ENCODE results near the gene RPS2.
"Not testable (repeated sequence)": the region's sequence is repeated elsewhere in the genome, so short reads cannot be mapped to it uniquely, and the experiment has no call there.

RPS2 gene

DNA sequence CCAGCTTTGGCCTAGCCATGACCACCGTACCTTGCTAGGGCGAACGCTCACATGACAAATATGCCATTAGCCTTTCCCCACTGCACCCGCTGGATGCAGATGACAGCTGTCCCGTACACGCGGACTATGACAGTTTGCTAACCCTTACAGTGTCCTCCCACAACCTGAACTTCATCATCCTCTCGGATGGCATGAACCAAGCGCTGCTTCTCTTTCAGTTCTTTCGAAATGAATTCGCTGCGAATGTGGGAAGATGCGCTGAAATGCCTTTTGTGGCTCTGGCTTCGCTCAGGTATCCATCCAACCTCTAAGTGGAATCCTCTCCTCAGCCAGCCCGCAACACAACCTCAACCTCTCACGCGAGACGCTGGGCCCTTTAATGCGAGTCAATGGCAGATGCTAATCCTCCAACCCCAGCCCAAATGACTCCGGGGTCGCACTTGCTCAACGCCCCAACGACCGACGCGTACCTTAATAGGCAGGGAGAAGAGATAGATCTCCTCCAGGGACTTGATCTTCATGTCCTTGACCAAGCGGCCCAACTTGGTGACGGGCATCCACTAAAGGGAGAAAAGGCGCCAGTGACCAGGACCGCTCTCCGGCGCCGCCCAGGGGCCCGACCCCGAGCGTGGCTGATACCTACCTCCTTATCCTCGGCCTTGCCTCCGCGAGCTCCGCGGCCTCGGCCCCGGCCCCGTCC lies 670 bp downstream of the RPS2 start:
- peak; percentile 35 for DNase-seq (ENCODE audit: low read depth, low spot score)

DNA sequence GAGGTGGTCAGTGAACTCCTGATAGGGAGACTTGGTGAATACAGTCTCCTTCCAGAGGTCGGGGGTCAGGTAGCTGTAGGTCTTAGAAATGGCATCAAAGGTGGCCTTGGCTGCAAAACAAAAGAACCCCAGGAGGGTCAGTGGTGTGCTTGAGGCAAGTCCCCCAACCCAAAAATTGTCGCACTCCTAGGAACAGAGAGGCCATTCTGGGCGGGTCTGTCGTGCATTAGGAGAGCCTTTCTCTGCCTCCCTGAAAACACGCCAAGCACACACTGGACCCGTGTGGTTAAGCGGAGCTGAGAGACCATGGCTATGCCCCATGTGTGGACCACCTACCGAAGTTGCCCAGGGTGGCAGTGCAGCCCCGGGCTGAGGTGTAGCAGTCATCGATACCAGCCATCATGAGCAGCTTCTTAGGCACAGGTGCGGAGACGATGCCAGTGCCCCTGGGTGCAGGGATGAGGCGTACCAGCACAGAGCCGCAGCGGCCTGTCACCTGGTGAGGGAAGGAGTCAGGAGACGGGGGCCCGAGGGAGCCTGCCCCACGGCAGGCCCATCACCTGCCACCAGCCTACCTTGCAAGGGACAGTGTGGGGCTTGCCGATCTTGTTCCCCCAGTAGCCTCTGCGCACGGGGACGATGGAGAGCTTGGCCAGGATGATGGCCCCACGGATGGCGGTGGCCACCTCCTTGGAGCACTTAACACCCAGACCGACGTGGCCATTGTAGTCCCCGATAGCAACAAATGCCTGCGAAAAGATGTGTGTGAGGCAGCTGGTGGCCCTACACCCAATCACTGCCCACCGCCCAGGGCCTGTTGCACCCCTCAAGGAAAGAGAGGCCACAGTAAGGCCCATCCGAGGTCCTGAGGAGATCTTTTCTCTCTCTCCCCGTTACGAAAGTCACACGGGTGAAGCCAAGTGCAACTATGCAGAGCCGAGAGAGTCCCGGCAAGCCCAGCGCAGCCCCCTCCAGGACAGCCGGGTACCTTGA lies 2.2 kb downstream of the RPS2 start:
- peak; percentile 34 for DNase-seq (ENCODE audit: low read depth, low spot score)

DNA sequence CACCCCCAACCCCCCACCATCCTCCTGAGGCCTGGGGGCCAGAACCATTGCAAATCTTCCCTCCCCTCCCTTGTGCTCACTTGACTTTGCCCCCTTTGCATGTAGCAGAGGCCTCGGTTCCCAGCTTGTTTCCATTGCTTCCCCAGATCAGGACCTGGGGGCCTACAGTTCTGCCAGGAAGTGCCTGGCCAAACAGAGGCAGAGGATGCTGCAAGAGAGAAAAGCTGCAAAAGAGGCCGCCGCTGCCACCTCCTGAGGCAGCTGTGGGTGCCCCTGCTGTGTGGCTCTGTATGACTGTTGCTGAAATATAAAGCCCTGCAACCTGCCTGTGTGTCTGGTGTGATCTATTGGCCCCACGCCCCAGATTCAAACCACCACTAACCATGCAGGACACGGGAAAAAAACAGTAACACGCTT lies 3.0 kb downstream of the RPS2 start:
- DNase-seq (ENCODE audit: low read depth, low spot score), result peak; percentile 67

DNA sequence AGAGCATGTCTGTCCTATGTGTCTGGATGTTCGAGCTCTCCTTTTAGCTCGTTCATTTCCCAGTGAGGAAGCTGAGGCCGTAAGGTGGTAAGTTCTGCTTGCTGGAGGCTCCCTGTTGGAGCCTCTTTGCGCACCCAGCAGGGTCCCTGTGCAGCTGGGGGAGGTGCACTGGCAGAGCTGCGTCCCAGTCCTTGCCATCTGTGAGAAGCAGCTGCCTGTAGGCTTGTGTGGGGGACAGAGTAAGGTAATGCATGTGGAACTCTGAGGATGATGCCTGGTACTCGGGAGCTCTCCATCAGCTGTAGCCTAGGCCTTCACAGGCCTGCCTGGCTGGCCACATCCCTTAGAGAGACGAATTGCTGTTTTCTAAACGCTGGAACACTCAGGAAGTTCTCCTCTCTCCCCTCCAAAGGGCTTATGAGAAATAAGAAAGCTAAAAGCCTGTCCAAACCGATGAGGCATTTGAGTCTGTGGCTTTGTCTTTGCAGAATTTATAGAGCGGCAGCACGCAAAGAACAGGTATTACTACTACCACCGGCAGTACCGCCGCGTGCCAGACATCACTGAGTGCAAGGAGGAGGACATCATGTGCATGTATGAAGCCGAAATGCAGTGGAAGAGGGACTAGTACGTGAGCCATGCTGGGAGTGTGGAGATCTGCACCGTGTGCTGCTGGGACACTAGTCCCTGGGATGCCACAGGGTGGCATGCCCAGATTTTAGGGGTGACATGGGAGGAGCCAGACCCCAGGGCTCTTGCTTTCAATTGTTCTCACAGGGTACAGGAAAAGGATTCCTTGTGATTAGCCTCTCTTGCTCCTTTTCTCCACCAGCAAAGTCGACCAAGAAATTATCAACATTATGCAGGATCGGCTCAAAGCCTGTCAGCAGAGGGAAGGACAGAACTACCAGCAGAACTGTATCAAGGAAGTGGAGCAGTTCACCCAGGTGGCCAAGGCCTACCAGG lies 3.7 kb downstream of the RPS2 start:
- DNase-seq (ENCODE audit: low read depth, low spot score), result peak; percentile 82

DNA sequence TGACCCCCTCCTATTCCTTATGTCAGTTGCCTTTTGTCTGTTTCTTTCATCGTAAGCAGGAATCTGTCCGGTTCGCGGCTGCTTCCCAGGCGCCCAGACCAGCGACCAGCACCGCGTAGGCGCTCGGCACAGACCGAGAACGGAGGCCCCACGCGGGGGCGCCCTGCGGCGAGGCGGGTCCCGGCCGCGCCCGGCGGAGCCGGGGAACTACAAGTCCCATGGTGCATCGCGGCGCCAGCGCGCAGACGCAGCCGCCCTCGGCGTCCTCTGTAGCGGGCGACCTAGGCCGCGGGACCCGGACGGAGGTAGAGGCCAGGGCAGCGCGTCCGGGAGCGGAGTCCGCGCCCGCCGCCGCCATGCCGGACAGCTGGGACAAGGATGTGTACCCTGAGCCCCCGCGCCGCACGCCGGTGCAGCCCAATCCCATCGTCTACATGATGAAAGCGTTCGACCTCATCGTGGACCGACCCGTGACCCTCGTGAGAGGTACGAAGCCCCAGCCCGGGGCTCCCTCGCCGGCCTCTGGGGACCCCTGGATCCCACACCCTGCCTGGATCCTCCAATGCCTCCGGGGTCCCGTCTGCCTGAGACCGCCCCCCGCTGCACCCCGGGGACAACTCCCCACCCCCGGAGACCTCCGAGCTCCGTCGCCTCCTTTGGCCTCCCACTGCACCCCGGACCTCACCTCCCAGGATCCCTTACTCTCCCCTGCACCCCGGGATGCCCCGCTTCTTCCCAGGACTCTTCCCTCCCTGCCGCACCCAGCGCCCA lies 5.2 kb downstream of the RPS2 start, which contains the start of gene NDUFB10:
NDUFB10 (plus strand) TSS at position 270 of the 771 bp plus-strand sequence; CDS start at position 357, 87 bp downstream.
- peak; percentile 94 for DNase-seq (ENCODE audit: low read depth, low spot score)

DNA sequence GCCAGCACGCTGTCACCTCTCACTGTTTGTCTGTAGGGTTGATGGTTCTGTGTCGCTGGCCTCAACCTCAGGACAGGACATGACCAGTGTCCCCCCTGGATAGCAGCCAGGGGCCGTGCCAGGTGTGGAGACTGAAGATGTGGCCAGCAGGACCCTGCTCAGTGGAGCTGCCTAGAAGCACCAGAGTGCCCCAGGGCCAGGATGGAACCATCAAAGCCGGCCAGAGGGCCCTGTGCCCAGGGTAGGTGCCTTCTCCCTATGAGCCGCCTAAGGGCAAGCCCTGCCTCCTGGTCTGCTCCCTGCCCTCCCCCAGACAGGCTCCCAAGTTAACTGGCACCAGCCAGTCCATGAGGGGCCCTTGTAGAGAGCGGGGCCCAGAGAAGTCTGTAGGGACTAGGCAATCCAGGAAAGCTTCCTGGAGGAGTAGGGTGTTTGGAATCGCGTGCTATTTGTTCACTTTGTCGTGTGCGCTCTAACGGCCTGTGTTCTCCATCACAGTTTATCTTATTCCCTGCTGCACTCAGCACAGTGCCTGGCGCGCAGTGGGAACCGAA lies 5.8 kb downstream of the RPS2 start:
- DNase-seq (ENCODE audit: low read depth, low spot score), result peak; percentile 14

DNA sequence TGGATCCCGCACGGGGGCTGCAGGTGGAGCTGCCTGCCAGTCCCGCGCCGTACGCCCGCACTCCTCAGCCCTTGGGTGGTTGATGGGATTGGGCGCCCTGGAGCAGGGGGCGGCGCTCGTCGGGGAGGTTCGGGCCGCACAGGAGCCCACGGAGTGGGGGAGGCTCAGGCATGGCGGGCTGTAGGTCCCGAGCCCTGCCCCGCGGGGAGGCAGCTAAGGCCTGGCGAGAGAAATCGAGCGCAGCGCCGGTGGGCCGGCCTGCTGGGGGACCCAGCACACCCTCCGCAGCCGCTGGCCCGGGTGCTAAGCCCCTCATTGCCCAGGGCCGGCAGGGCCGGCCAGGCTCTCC lies 6.5 kb downstream of the RPS2 start:
- DNase-seq (ENCODE audit: low read depth, low spot score), result not testable (repeated sequence)

DNA sequence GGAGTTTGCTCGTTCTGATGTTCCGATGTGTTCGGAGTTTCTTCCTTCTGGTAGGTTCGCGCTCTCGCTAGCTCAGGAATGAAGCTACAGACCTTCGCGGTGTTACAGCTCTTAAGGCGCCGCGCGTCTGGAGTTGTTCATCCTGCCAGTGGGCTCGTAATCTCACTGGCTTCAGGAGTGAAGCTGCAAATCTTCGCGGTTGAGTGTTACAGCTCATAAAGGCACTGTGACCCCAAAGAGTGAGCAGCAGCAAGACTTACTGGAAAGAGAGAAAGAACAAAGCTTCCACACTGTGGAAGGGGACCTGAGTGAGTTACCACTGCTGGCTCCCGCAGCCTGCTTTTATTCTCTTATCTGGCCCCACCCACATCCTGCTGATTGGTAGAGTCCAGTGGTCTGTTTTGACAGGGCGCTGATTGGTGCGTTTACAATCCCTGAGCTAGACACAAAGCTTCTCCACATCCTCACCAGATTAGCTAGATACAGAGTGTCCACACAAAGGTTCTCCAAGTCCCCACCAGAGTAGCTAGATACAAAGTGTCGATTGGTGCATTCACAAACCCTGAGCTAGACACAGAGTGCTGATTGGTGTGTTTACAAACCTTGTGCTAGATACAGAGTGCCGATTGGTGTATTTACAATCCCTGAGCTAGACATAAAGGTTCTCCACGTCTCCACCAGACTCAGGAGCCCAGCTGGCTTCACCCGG lies 7.0 kb downstream of the RPS2 start:
- DNase-seq (ENCODE audit: low read depth, low spot score), result not testable (repeated sequence)

DNA sequence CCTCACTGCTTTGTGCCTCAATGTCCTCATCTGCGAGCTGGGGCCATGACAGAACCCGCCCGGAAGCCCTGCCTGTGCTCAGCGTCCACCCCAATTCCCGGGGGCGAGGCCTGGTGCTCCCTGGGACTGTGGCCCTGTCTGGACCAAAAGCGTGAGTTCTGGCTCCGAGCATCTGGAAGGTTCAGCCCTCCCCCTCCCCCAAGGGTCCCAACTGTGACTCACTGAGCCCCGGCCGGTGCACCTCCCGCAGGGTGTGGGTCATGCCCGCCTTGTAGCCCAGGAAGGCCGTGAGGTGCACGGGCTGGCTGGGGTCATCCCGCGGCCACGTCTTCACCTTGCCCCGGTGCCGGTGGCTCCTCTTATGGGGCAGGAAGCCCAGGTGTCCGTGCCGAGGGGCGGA lies 10.9 kb downstream of the RPS2 start:
- no peak for DNase-seq (ENCODE audit: low read depth, low spot score)

DNA sequence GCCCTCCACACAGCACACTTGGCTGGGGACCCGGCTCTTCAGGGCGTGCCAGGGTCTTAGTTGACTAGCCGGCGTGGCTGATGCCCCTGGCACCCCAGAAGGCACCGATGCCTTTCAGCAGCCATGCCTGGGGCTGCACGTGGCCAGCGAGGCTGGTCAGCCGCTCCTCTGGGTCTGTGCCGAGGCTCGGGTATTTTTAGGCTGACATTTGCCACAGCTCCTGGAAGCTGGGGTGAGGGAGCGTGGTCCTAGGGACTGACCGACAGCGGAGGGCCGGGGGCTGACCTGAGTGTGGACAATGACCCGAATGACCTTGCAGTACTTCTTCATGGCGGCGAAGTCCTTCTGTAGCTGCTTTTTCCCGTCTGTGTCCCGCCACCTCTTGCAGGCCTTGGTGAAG lies 14.1 kb downstream of the RPS2 start:
- DNase-seq (ENCODE audit: low read depth, low spot score), result no peak

DNA sequence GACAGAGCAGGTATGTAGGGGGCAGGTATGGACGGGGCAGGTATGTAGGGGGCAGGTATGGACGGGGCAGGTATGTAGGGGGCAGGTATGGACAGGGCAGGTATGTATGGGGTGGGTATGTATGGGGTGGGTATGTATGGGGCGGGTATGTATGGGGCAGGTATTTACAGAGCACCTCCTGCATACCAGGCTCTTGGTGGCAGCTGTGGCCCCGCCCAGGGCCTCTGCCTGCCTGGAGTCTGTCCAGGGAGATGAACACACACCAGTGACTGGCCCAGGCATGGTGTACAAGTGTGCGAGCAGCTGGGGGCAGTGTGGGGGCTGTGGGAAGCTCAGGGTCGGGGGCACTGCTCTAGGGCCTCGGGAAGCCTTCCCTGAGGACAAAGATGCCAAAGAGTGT lies 14.6 kb downstream of the RPS2 start:
- DNase-seq (ENCODE audit: low read depth, low spot score), result no peak

DNA sequence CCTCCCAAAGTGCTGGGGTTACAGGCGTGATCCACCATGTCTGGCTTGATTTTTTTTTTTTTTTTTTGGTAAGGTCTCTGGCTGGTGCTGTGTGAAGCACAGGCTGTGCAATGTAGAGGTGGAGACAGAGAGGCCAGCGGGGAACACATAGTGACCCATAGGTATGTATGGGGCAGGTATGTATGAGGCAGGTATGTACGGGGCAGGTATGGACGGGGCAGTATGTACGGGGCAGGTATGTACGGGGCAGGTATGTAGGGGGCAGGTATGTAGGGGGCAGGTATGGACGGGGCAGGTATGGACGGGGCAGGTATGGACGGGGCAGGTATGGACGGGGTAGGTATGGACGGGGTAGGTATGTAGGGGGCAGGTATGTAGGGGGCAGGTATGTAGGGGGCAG lies 15.1 kb downstream of the RPS2 start:
- no peak for DNase-seq (ENCODE audit: low read depth, low spot score)

DNA sequence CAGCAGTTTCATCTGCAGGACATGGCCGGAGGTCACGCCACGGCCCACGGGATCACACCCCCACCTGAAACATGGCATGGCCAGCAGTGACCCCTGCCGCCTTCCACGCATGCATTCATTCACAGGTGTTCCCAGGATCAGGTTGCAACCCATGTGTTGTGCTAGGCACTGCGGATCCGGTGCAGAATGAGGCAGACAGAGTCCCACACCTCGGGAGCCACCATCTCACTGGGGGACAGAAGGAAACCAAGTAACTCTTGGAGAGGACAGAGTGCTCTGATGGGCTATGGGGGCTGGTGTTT lies 17.3 kb downstream of the RPS2 start:
- no peak for DNase-seq (ENCODE audit: low read depth, low spot score)

DNA sequence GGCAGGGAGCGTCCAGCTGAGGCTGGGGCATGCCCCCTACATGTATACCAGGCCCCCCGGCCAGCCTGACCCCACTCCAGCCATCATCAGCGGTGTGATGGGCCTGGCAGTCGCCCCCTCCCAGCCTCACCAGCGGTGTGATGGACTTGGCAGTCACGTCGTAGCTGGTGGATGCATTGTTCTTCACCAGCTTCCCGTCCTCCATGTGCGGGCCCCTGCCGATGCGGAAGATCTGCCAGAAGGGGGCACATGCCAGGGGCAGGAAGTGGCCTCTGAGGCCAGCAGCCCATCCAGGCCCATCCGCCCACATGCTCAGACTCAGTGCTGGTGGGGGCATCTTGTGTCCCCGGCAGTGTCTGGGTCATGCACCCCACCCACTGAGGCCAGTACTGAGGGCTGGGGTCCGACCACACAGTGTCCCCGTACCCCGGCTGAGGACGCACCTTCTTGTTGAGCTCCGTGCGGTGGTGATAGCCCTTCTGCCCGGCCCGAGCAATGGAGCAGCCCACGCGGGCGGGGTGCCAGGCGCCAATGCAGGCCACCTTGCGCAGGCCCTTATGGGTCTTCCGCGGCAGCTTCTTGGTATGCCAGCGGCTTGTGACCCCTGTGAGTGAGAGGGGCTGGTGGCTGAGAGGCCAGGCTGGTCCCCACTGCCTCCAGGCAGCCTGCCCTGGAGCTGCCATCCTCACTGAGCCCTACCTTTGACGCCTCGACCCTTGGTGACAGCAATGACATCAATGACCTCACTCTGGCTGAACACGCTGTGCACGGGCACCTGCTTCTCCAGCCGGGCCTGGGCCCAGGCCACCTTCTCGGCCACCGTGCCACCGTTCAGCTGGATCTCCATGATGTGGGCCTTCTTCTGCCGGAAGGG lies 17.9 kb downstream of the RPS2 start:
- no peak for DNase-seq (ENCODE audit: low read depth, low spot score)

DNA sequence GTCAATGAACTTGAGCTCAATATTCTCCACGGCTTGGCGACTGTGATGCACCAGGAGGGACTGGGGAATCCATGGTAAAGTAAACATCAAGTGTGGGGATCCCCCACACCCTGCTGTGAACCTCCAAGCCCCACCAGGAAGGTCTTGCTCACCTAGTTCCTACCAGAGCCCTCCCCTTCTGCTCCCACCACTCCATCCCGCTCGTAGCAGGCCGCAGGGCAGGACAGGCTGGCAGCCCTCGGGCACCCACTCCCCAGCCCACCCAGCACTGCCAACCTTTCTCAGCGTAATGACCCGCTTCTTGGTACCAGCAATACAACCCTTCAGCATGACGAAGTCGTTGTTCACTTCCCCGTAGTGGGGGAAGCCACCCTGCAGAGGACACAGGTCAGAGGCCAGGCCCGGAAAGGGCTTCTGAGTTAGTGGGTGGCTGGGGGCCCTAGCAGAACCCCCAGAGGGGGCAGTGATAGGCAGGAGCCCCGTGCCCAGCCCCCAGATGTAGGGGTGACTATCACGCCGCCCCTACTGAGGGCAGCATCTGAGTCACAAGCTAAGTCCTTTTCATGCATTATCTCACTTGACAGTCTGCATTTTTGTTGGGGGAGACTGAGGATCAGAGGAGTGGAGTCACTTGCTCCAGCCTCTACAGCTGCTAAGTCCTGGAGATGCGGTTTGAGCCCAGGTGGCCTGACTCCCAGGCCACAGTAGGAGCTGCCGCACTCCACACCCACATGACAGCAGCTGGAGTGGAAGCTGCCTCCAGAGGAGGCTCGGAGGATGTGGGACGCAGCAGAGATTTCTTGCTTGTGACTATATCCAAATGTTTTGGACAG lies 18.9 kb downstream of the RPS2 start:
- no peak for DNase-seq (ENCODE audit: low read depth, low spot score)

DNA sequence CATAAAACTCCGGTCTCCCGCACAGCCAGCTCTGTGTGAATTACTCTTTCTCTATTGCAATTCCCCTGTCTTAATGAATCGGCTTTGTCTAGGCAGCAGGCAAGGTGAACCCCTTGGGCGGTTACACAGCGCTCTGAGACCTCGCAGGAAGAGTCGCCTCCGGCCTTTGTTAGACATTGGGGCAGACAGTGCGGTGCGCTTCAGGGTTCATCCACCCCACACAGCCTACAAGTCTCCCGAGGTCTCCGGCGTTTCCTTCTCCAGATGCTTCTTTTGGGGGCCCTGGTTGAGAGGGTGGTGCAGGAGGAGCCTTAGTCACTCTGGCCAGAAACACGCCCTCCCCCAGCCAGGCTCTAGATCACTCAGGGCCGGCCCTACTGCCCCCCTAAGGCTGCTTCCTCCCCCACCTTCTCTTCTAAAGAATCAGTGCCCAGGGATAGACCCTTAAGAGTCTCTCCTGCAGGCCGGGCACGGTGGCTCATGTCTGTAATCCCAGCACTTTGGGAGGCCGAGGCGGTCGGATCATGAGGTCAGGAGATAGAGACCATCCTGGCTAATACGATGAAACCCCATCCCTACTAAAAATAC lies 19.9 kb downstream of the RPS2 start:
- no peak for DNase-seq (ENCODE audit: low read depth, low spot score)

DNA sequence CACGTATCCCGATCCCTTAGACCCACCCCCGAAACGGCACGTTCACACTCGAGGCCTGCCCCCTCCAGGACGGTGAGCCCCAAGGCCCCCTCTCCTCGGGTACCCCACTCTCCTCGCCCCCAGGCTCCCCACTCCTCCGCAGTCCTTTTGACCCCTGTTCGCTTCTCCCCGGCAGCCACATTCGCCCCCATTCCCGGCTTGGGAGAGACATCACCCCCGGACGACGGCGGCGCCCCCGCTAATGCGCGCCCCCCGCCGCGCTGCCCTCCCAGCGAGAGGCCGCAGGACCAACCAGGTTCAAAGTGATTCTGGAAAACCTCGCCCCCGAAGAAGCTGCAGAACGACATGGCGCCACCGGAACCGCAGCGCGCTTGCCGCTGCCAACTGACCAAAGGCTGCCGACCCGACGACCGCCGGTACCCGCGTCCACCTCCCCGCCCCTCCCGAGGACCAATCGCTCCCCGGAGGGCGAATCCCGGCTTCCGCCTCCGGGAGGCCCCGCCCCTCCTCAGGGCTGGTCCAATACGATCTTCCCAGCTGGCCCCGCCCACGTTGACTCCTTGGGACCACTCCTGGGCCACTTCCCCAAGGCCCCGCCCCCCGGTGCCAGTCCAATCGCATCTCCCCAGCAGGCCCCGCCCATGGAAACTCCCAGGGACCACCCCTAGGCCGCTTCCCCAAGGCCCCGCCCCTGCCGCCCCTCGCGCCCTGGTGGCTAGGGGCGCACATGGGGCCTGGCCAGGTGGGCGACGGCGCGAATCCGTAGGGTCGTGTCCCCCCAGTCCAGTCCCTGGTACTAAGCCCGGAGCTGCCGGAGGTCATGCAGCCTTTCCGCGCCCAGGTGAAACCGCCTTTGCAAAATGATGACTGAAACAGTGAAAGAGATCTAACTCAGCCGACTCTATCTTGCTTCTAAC lies 21.6 kb downstream of the RPS2 start, which contains the start of gene MSRB1:
MSRB1 (minus strand) TSS at position 390 of the 917 bp plus-strand sequence; CDS start at position 347, 43 bp downstream.
- DNase-seq (ENCODE audit: low read depth, low spot score), result peak; percentile 98

Data from ELF-1 (cell line).